Measurements from ENCODE around the gene SNN. TPM values are rescaled to one million over a fixed set of nuclear protein-coding genes. Genes with fewer than 3 reads are reported as not detected.
A peak's percentile ranks its signal among the peaks of the same experiment; 100 is the strongest.

The SNN gene
- total RNA-seq, 1 donor = 9.2 TPM

GRCh38 chr16:11635679-11636171, 32.5 kb upstream of the SNN start:
- H3K4me3 ChIP-seq (ENCODE audit: low read depth, low read length) = no peak overlapping the region
- no peak for DNase-seq (ENCODE audit: low read depth)
- TF ChIP-seq CTCF (IDR thresholded peaks at IDR 0.05; ENCODE audit: insufficient read depth, low read length) = no peak

GRCh38 chr16:11636172-11636721, 32.0 kb upstream of the SNN start:
- TF ChIP-seq CTCF (IDR thresholded peaks at IDR 0.05; ENCODE audit: insufficient read depth, low read length) = no peak

GRCh38 chr16:11637320-11637719, 30.9 kb upstream of the SNN start:
- H3K4me3 ChIP-seq (ENCODE audit: low read depth, low read length) = no peak overlapping the region
- DNase-seq (ENCODE audit: low read depth) = no peak
- TF ChIP-seq CTCF (IDR thresholded peaks at IDR 0.05; ENCODE audit: insufficient read depth, low read length) = no peak

More at GRCh38 chr16:11636172-11636721, 32.0 kb upstream of the SNN start:
- H3K4me3 ChIP-seq (ENCODE audit: low read depth, low read length) = no peak overlapping the region
- DNase-seq (ENCODE audit: low read depth) = no peak

GRCh38 chr16:11638140-11638539, 30.1 kb upstream of the SNN start:
- no peak for TF ChIP-seq CTCF (IDR thresholded peaks at IDR 0.05; ENCODE audit: insufficient read depth, low read length)
- no peak overlapping the region for H3K4me3 ChIP-seq (ENCODE audit: low read depth, low read length)
- DNase-seq (ENCODE audit: low read depth) = no peak

GRCh38 chr16:11639008-11639562, 29.2 kb upstream of the SNN start:
- no peak for TF ChIP-seq CTCF (IDR thresholded peaks at IDR 0.05; ENCODE audit: insufficient read depth, low read length)
- DNase-seq (ENCODE audit: low read depth) = no peak
- no peak overlapping the region for H3K4me3 ChIP-seq (ENCODE audit: low read depth, low read length)

GRCh38 chr16:11639925-11640899, 28.0 kb upstream of the SNN start:
- TF ChIP-seq CTCF (IDR thresholded peaks at IDR 0.05; ENCODE audit: insufficient read depth, low read length) = no peak
- peak; percentile 100 for DNase-seq (ENCODE audit: low read depth)
- H3K4me3 ChIP-seq (ENCODE audit: low read depth, low read length) = no peak overlapping the region
